Skeletal muscle cell (primary cell): ENCODE data around the gene SPATA1.
"Not testable (repeated sequence)": the region's sequence is repeated elsewhere in the genome, so short reads cannot be mapped to it uniquely, and the experiment has no call there.

Source experiments
- DNase-seq: peaks from one replicate; pipeline ENCODE4 v3.0.0-alpha.2; 2010; ENCODE audit warnings: low read depth
- H3K4me3 ChIP-seq: 2 replicates; pipeline ENCODE4 v1.5.1; 2011; ENCODE audit warnings: low read depth, mild to moderate bottlenecking, control low read depth, low read length, moderate library complexity

Gene SPATA1

GRCh38 chr1:84582802-84583587, 76.8 kb downstream of the SPATA1 start:
- no peak for DNase-seq
- no peak overlapping the region for H3K4me3 ChIP-seq

- no peak for DNase-seq
- no peak overlapping the region for H3K4me3 ChIP-seq
Observed at GRCh38 chr1:84583648-84584047, 77.5 kb downstream of the SPATA1 start.

GRCh38 chr1:84584126-84584525, 77.9 kb downstream of the SPATA1 start:
- DNase-seq: no peak
- no peak overlapping the region for H3K4me3 ChIP-seq

GRCh38 chr1:84585803-84586202, 79.6 kb downstream of the SPATA1 start:
- DNase-seq: no peak
- H3K4me3 ChIP-seq: no peak overlapping the region

- H3K4me3 ChIP-seq: no peak overlapping the region
- no peak for DNase-seq
Observed at GRCh38 chr1:84587099-84587498, 80.9 kb downstream of the SPATA1 start.

GRCh38 chr1:84594959-84595358, 88.8 kb downstream of the SPATA1 start:
- DNase-seq, H3K4me3 ChIP-seq: not testable (repeated sequence)

- H3K4me3 ChIP-seq: no peak overlapping the region
- no peak for DNase-seq
Observed at GRCh38 chr1:84597011-84597410, 90.8 kb downstream of the SPATA1 start.

- no peak for DNase-seq
- H3K4me3 ChIP-seq: no peak overlapping the region
Observed at GRCh38 chr1:84598418-84598817, 92.2 kb downstream of the SPATA1 start.

- no peak overlapping the region for H3K4me3 ChIP-seq
- DNase-seq: peak; percentile 54
Observed at GRCh38 chr1:84598846-84599741, 92.9 kb downstream of the SPATA1 start.

GRCh38 chr1:84600796-84601195, 94.6 kb downstream of the SPATA1 start:
- no peak for DNase-seq
- H3K4me3 ChIP-seq: no peak overlapping the region

GRCh38 chr1:84603223-84603622, 97.0 kb downstream of the SPATA1 start:
- no peak for DNase-seq

GRCh38 chr1:84603941-84604830, 98.0 kb downstream of the SPATA1 start:
- no peak overlapping the region for H3K4me3 ChIP-seq
- DNase-seq: peak; percentile 48

More at GRCh38 chr1:84603223-84603622, 97.0 kb downstream of the SPATA1 start:
- no peak overlapping the region for H3K4me3 ChIP-seq

GRCh38 chr1:84605157-84605556, 99.0 kb downstream of the SPATA1 start:
- H3K4me3 ChIP-seq: no peak overlapping the region

GRCh38 chr1:84606977-84607376, 100.8 kb downstream of the SPATA1 start:
- DNase-seq: no peak
- no peak overlapping the region for H3K4me3 ChIP-seq

More at GRCh38 chr1:84605157-84605556, 99.0 kb downstream of the SPATA1 start:
- no peak for DNase-seq

- no peak overlapping the region for H3K4me3 ChIP-seq
- no peak for DNase-seq
Observed at GRCh38 chr1:84611091-84611490, 104.9 kb downstream of the SPATA1 start.

GRCh38 chr1:84611796-84612195, 105.6 kb downstream of the SPATA1 start:
- no peak overlapping the region for H3K4me3 ChIP-seq
- DNase-seq: no peak

GRCh38 chr1:84613026-84613425, 106.8 kb downstream of the SPATA1 start:
- no peak overlapping the region for H3K4me3 ChIP-seq
- no peak for DNase-seq

- DNase-seq: no peak
- H3K4me3 ChIP-seq: no peak overlapping the region
Observed at GRCh38 chr1:84613887-84614286, 107.7 kb downstream of the SPATA1 start.

GRCh38 chr1:84615790-84616189, 109.6 kb downstream of the SPATA1 start:
- H3K4me3 ChIP-seq: no peak overlapping the region
- DNase-seq: no peak
